HuH-7 (cell line): ENCODE measurements around the gene SSH3.

ENCODE experiments used
- DNase-seq: peaks from one replicate; pipeline ENCODE4 v3.0.0; 2011; ENCODE audit warnings: low spot score

SSH3 gene, protein sequence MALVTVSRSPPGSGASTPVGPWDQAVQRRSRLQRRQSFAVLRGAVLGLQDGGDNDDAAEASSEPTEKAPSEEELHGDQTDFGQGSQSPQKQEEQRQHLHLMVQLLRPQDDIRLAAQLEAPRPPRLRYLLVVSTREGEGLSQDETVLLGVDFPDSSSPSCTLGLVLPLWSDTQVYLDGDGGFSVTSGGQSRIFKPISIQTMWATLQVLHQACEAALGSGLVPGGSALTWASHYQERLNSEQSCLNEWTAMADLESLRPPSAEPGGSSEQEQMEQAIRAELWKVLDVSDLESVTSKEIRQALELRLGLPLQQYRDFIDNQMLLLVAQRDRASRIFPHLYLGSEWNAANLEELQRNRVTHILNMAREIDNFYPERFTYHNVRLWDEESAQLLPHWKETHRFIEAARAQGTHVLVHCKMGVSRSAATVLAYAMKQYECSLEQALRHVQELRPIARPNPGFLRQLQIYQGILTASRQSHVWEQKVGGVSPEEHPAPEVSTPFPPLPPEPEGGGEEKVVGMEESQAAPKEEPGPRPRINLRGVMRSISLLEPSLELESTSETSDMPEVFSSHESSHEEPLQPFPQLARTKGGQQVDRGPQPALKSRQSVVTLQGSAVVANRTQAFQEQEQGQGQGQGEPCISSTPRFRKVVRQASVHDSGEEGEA

GRCh38 chr11:67303132-67303834 is at the start of gene SSH3:
Gene SSH3, plus strand, starts transcription at chr11:67303530. Its CDS starts 96 bp downstream, at chr11:67303626.
- peak; percentile 100 for DNase-seq

- no peak for DNase-seq
These were observed 49.3 kb upstream of the SSH3 start for GRCh38 chr11:67253872-67254624.

DNA sequence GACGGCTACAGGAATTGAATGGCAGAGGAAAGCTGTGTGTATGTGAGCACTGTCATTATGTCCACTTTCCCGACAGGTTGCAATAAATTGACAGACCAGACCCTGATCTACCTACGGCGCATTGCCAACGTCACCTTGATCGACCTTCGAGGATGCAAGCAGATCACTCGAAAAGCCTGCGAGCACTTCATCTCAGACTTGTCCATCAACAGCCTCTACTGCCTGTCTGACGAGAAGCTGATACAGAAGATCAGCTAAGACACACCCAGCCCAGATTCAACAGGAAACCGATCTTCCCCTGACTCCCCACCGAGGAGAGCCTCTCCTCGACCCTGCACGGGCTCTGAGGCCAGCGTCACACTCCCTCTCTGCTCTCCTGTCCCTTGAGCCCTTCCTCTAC is 48.5 kb upstream of the SSH3 start:
- DNase-seq, result no peak

DNA sequence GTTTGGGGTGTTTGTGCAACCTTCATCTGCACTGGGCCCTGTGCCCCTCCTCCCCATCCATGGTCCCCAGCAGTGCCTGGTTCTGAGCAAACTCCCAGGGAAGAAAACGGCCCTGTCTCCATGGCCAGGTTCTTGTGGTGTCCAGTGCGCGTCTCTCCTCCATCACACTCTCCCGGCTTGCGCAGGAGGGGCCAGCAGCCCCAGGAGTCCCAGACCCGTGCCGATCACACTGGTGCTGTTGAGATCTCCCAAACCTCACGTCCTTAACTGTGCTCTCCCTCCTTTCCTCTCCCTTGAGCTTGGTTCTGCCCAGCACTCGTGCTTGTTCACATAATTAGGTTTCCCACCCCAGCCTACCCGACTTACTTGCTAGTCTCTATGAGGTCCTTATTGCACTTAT is 48.0 kb upstream of the SSH3 start:
- no peak for DNase-seq

DNA sequence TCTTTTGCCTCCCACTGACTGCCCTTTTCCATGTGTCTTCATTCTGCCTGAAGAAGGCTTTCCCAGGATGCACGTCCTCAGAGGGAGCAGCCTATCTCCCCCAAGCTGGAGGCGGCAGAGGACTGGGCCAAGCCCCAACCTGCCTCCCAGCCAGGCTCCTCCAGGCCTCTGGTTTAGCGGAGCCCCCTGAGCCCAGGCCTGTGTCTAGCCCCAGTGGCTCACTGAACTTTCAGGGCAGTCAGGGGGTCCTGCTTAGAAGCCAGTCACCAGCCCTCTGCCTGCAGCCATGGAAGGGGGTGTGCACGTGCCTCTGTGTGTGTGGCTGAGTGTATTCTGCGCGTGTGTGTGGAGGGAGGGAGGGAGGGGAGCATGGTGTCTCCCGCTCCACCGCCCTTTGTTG is 47.5 kb upstream of the SSH3 start:
- no peak for DNase-seq

- no peak for DNase-seq
These were observed 46.7 kb upstream of the SSH3 start for GRCh38 chr11:67256477-67257135.

GRCh38 chr11:67260406-67260805 is 42.9 kb upstream of the SSH3 start:
- DNase-seq, result no peak

DNA sequence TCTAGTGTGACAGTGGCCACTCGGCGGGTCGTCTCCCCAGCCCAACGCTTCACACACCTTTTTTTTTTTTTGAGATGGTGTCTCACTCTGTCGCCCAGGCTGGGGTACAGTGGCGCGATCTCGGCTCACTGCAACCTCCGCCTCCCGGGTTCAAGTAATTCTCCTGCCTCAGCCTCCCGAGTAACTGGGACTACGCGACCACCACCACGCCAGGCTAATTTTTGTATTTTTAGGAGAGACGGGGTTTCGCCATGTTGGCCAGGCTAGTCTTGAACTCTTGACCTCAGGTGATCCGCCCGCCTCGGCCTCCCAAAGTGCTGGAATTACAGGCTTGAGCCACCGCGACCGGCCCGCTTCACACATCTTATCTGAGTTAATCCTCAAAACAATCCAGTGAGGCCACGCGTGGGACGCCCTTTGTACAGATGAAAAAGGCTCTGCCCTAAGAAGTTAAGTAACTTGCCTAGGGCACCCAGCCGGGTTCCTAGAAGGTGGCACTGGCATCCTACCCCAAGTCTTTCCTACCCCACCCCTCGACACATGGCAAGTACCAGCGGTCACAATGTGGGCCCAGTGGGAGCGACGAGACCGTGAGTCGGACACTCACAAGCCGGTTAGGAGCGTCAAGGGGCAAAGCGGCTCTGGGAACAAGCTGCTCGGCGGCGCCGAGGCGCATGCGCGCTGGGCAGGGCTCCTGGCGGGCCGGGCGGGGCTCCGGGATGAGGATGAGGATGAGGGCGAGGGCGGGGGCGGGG is 42.3 kb upstream of the SSH3 start:
- DNase-seq, result peak; percentile 100

- DNase-seq, result no peak
These were observed 41.7 kb upstream of the SSH3 start for GRCh38 chr11:67261640-67261945.

DNA sequence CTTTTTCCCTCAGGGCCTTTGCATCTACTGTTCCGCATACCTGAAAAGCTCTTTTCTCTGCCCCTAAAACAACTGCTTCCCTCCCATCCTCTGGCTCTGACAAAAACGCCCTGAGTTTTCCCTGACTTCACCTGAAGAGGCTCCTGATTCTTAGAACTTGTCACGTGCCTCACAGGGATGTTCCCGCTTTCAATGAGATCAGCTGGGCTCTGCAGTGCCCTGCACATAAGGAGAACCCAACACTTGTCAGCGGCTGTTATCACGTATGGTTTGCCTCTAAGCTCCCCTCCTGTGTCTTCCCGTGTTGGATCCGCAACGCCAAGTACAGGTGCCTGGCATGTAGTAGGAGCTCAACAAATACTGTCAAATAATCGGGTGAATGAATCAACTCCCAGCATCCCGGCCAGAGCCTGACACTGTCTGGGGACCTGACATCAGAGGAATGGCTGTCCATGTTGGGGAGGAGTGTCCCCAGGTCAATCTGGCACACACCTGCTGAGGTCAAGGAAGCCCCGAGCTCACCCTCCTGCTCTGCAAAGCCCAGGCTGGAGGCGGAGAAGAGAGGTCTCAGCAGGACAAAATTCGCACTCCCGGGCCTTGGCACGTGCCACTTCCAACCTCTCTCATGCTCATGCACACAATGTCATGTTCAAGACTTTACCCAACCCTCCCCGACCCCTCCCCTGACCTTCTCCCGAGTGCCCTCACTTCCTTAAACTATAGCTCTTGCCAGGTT is 41.2 kb upstream of the SSH3 start:
- no peak for DNase-seq

DNA sequence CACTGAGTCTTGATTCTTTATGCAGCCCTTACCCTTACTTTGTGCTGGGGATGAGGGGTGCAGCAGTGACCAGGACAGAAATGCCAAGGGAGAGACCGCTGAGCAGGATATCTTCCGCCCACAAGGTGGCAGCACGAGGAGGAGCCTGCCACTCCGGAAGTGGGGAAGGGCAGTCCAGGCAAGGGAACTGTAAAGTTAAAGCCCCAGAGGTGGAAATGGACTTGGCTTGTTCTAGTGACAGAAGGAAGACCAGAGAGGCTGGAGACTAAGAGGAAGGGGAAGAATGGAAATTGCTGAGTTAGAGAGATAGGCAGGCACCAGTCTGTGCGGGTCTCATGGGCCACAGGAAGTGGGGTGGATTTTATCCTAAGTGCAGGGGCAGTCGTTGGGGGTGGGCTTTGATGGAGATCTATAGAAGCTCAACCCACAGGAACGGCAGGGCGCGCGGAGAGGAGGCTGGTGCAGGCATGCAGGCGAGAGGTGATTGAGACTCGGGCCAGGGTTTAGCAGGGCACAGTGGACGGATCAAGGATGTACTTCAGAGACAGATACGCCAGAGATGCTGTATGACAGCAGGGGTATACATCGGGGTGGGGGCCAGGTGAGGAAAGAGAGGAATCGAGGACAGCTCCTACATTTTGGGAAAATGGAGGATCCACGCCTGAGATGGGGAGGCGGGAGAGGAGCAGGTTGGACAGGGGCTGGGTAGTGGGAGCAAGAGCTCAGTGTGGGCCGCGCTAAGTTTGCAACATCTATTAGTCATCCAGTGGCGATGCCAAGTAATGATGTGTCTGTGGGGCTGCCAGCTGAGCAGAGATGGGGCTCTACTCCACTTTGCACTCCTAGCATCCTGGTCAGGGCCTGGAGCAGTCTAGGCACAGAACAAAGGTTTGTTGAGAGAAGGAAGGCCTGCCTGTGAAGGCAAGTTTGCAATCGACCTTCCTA is 40.3 kb upstream of the SSH3 start:
- DNase-seq, result peak; percentile 100

GRCh38 chr11:67264260-67264659 is 39.1 kb upstream of the SSH3 start:
- DNase-seq, result no peak

DNA sequence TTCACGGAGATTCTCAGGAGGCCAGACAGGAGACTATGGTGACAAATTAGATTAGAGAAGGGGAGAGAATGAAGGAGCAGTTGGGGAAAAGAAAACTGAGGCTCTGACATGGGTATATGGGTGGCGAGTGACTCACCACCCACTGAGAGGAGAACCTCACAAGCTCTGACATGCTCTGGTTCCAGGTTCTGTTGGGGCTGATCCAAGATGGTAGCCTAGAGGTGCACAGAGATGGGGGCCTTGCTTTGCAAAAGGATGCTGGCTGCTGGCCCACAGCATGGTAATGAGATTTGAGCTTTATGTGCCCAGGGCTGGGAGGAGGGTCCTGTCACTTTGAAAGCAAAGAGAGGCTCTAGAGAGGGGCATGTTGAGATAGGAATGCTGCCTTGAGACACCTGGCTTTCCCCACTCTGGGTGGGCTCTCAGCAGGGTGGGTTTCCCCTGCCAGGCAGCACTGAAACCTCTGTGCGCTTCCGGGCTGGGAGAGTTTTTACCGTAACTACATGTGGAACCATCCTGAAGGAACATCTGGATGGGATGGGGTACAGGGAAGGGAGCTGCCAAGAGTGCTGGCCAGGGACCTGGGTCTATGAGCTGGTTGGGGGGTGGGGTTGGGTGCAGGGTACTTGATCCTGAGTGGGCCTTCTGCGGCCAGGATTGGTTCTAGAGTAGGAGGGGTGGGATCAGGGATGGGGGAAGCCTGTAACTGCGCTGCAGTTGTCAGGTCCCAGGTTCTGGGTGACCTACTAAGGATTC is 38.3 kb upstream of the SSH3 start:
- DNase-seq, result no peak

DNA sequence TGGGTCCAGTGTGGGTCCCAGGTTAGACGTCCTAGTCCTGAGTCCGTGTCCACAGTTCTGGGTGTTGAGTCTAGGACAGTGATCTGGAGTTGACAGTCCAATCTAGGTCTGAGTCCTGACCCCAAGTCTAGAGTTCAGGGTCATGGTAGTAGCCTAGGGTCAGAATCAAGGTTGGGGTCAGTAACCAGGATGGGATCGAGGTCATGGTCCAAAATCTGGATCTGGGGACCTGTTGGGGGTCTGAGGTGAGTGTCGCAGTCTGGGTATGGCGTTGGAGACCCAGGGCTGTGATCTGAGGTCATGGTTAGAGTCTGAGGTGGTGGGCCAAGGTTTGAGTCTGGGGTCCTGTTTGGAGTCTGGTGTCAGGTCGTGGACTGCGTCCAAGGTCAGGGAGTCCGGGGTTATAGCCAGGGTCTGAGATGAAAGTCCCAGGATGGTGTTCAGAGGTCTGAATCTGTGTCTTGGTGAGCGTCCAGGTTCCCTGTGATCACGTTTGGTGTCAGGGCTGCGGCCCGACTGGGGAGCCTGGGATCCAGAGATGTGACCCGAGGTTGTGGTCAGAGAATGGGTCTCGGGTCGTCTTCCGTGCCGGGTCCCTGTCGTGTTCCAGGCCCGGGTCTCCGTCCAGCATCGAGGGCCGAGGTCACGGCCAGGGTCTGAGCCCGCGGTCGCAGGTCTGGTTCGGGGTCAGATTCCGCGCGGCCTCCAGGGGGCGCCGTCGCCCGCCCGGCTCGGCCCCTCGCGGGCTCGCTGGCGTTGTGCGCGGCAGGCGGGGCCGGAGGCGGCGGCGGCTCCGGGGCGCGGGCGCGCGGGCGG is 37.5 kb upstream of the SSH3 start:
- DNase-seq, result peak; percentile 100

GRCh38 chr11:67266449-67267187 is 36.7 kb upstream of the SSH3 start, which contains the start of gene GRK2:
Gene GRK2, plus strand, starts transcription at chr11:67266473. Its CDS starts 227 bp downstream, at chr11:67266700.
- peak; percentile 96 for DNase-seq

DNA sequence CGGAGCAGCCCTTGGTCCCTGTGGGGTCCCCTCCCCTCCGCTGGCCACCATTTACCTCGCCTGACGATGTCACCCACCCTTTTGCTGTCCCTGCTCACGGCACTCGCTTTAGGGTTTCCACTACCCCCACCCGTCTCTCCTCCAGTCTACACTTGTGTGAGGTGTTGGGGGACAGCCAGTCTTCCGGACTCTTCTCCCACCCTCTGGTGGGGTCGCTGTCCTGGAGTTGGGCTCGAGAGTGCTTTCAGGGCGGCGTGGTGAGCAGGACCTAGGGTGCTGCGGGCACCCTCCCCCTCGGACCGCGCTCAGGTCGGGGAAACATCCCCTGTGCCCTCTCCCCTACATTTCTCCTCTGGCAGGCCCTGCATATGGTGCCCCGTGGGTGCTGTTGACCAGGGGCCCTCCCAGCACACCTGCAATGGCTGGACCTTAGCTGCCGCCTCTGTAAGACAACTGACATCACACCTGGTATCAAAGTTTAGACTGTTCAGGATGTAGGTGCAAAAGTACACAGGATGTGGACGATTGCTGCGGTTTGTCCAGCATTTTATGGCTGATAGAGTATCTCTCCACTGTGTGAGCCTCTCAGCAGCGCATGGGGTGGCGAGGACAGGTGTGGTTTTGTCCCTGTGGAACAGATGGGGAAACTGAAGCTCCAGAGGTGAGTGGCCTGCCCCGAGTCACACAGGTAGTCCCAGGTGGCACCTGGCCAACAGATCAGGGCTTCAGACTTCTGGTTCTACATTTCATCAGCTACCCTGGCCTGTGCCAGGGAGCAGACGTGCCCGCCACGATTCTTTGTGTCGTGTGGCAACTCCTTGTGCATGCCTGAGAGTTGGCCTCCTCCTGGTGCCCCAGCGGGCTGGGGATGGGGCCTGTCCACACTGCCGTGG is 35.9 kb upstream of the SSH3 start:
- peak; percentile 98 for DNase-seq
